ENCODE results near the gene ZNF786.

GRCh38 chr7:149070372-149071125 lies 20.0 kb downstream of the ZNF786 start:
- TF ChIP-seq CTCF (IDR thresholded peaks at IDR 0.05) = no peak
- no peak for TF ChIP-seq POLR2A (IDR thresholded peaks at IDR 0.05)
- TF ChIP-seq EP300 (IDR thresholded peaks at IDR 0.05) = no peak

All from ovary (tissue), 3 donors.